Measurements from ENCODE around the gene PAM16. TPM values are rescaled to one million over a fixed set of nuclear protein-coding genes. Genes with fewer than 3 reads are reported as not detected.

PAM16 gene
- total RNA-seq, 1 donor from 2014 or later: 34.3 TPM

GRCh38 chr16:4319454-4320421 is 31.4 kb downstream of the PAM16 start:
- ATAC-seq: peak; percentile 14

GRCh38 chr16:4318967-4319366 is 32.2 kb downstream of the PAM16 start:
- no peak for ATAC-seq

- ATAC-seq: no peak
Measured at GRCh38 chr16:4318451-4318910, 32.6 kb downstream of the PAM16 start.

DNA sequence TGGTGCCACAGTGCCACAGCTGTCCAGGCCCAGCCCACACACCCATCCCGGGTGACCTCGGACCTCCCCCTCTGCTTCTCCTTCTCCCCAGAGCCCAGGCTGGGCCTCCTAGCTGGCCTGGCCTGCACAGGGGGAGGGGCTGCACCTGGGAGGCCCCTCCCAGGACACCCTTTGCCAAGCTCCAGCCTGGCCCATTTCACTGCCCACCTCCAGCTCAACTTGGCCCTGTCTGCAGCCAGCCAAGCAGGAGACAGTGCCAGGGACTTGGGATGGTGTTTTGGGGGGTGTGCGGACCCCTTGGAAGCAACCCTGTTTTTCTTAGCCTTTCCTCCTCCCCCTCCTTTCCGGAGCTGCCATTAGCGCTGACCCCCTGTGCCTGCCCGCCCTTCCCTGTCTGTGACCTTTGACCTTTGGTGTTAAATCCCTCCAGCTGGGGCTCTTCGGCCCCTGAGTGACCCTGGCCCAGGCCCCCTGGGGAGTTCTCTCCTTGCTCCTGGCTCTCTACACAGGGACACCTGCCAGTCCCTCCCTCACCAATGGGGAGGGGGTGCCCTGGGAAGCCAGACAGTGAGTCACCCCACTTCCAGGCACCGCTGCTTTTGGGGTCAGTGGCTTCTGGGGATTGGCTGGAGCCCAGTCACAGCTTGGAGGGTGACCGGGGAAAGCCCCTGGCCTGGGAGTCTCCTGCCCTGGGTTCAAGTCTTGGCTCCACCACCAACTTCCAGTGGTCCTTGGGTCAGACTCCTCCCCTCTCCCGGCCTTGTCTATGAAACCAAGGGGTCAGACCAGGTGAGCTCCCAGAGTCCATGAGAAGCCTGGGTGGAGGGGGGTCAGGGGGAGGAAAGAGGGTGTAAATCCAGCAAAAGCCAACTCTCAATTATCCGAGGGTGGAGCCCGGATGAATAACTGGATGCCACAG is 33.3 kb downstream of the PAM16 start:
- ATAC-seq: no peak

DNA sequence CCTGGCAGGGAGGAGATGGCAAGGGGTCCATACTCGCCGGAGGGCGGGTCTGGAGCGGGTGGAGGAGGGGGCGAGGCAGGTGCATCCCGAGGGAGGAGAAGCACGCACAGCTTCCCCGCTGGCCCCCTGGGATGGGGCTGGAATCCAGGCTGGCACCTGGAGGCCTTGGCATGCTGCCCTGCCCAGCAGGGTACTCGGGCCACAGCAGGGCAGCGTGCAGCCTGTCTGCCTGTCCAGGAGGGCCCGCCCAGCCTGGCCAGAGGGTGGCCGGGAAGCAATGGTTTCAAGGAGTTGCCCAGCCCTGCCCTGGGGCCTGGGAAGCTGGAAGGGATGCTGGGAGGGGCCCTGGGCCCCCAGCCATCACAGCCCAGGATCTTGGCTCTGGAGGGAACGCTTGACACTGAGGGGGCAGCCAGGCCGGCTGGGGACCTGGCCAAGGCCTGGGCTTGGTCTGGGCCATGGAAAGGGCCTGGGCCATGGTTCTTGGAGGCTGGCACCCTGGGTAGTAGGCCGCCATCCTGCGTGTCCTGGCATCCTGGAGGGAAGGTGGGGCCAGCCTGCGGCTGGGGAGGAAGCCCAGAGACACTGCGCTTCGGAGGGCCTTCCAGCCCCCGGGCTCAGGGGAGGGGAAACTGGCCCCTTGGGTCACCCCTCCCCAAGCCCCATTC is 34.1 kb downstream of the PAM16 start:
- no peak for ATAC-seq

DNA sequence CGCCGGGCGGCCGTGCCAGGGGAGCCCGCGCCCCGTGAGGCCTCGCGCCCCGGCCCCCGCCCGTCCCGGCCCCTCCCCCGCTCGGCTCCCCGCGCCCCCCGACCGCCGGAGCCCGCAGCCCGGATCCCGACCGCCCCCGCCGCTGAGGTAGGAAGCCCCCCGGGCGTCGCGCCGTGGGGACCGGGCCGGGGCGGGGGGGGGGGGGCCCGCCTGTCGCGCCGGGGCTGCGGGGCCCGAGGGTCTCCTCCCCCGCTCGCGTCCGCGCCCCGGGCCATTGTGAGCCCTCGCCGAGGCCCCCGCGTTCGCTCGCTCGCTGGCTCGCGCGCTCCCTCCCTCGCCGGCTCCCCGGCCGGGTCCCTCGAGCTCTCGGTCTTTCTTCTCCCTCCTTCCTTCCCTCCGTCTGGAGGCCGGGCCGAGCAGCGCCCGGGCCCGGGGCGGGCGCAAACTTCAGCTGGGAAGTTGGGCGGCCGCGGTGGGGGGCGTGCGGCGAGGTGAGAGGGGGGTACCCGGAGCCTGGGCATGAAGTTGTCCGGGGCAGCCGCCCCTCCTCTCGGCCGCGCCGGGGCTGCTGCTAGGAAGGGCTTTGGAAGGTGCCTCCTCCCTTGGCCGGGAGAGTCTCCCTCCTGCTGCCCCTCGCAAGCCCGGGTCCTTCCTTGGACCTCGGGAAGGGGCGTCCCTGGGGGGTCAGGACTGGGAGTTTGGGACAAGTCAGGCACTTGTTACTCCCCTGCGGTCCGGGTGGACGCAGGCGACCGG is 34.8 kb downstream of the PAM16 start:
- no peak for ATAC-seq

GRCh38 chr16:4315186-4316107 is 35.7 kb downstream of the PAM16 start, which contains the start of gene GLIS2:
Gene GLIS2, plus strand, starts transcription at chr16:4316067. Its CDS starts 16,214 bp downstream, at chr16:4332281.
- peak; percentile 35 for ATAC-seq

- ATAC-seq: no peak
Measured at GRCh38 chr16:4314532-4315185, 36.5 kb downstream of the PAM16 start.

- no peak for ATAC-seq
Measured at GRCh38 chr16:4313563-4314531, 37.3 kb downstream of the PAM16 start.

DNA sequence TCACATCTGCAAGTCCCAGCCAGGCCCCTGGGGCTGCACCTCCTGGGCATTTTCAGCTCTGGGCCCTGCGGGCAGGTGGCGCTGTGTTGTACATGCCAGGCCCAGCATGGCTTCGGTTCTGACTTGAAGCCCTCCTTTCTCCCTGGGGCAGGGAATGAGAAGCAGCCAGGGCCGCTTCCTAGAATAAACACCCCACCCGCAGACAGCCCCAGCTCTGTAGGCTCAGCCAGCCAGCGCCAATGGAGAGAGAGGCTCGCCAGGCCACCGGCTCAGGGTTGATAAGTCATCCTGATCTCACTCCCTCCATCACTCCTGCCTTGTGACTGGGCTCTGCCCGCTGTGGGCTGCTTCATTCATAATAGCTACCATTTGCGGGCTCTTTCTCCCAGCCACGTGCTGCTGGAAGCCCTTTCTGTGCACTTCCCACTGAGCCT is 41.3 kb downstream of the PAM16 start:
- peak; percentile 22 for ATAC-seq

- ATAC-seq: peak; percentile 38
Measured at GRCh38 chr16:4309102-4309832, 41.9 kb downstream of the PAM16 start.

- peak; percentile 93 for ATAC-seq
Measured at GRCh38 chr16:4307215-4308037, 43.7 kb downstream of the PAM16 start.

DNA sequence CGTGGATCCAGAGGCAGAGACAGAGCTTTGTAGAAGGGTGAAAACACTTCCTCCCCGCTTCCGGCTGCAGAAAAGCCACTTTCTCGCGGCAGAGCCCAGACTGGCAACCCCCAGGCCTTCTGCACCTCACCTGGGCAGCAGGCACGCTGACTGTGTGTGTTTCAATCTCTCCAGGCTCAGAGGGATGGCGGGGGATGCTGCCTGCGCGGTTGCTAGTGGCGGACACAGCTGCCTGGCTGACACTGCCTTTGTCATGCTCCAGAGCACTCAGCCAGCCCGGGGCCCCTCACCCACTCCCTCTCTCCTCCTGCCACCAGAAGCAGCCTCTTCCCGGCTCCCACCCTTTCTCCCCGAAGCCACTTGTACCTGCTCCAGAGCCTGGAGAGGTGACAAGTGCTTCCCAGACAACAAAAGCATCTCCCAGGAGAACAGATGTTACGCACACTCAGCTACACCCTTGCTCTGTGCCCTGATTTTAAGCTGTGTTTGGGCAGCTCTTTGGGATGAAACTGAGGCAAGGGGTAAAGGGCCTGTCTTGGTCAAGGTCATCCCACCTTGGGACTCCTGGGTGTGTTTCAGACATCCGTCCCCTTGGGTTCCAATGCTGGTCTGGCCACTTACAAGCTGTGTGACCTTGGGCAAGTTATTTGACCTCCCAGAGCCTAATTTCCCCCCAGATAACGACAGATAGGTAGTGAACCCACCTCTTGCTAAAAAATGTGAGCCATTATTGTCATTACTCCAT is 44.5 kb downstream of the PAM16 start:
- ATAC-seq: no peak

- no peak for ATAC-seq
Measured at GRCh38 chr16:4303973-4304372, 47.1 kb downstream of the PAM16 start.

- ATAC-seq: no peak
Measured at GRCh38 chr16:4301968-4302367, 49.2 kb downstream of the PAM16 start.

GRCh38 chr16:4301177-4301576 is 49.9 kb downstream of the PAM16 start:
- ATAC-seq: no peak

Measured in esophagus mucosa (tissue), 1 donor.